HEK293T (cell line): ENCODE results near the gene TMPRSS7.

Source experiments
- ARNT ChIP-seq: fragments of 450-650 bp; IDR thresholded peaks from 2 replicates; pipeline ENCODE4 v1.6.1; 2017; ENCODE audit warnings: mild to moderate bottlenecking
- BHLHE40 ChIP-seq: fragments of 450-650 bp; IDR thresholded peaks from 2 replicates; pipeline ENCODE4 v1.6.1; 2016; ENCODE audit warnings: mild to moderate bottlenecking, moderate library complexity, borderline replicate concordance
- FOXA1 ChIP-seq: fragments of 450-650 bp; IDR thresholded peaks from 2 replicates; pipeline ENCODE4 v1.6.1; 2016; ENCODE audit warnings: mild to moderate bottlenecking
- FOXM1 ChIP-seq: fragments of 450-650 bp; IDR thresholded peaks from 2 replicates; pipeline ENCODE4 v1.6.1; 2017; ENCODE audit warnings: mild to moderate bottlenecking, borderline replicate concordance
- HDGF ChIP-seq: fragments of 450-650 bp; IDR thresholded peaks from 2 replicates; pipeline ENCODE4 v1.6.1; 2017; ENCODE audit warnings: antibody characterized with exemption, borderline replicate concordance
- SP1 ChIP-seq: fragments of 450-650 bp; IDR thresholded peaks from 2 replicates; pipeline ENCODE4 v1.6.1; 2017
- SUZ12 ChIP-seq: fragments of 450-650 bp; IDR thresholded peaks from 2 replicates; pipeline ENCODE4 v1.6.1; 2016; ENCODE audit warnings: mild to moderate bottlenecking
- TARDBP ChIP-seq: fragments of 450-650 bp; IDR thresholded peaks from 2 replicates; pipeline ENCODE4 v1.6.1; 2016
- TF ChIP-seq, protein P1 (sequence below): fragments of 450-650 bp; IDR thresholded peaks from 2 replicates; pipeline ENCODE4 v1.6.1; 2016

DNA sequence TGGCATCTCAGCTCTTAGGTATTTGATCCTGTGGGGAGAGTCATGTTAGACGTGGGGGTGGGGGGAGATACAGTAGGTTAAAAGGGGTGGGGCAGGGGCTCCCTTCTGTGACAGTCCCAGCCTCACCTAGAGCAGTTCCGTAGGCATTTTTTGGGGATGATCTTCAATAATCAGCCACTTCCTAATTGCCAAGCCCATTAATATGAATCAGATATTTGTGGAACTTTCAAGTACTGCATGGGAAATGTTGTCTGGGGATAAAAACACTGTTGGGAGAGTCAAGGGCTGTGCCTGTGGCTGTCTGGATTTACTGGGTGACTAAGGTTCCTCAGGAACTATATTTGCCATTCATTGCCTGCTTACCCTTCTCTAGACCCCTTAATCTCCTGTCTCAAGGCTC lies 61.2 kb downstream of the TMPRSS7 start:
- no peak for TF ChIP-seq SP1
- no peak for TF ChIP-seq BHLHE40
- TF ChIP-seq, protein P1, sequence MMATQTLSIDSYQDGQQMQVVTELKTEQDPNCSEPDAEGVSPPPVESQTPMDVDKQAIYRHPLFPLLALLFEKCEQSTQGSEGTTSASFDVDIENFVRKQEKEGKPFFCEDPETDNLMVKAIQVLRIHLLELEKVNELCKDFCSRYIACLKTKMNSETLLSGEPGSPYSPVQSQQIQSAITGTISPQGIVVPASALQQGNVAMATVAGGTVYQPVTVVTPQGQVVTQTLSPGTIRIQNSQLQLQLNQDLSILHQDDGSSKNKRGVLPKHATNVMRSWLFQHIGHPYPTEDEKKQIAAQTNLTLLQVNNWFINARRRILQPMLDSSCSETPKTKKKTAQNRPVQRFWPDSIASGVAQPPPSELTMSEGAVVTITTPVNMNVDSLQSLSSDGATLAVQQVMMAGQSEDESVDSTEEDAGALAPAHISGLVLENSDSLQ = no peak
- TF ChIP-seq HDGF = no peak
- TF ChIP-seq ARNT = no peak
- TF ChIP-seq TARDBP = no peak
- no peak for TF ChIP-seq FOXM1
- TF ChIP-seq SUZ12 = no peak
- TF ChIP-seq FOXA1 = no peak
